Testis (tissue), 3 donors: ENCODE measurements around the gene RBM15. TPM values are rescaled to one million over a fixed set of nuclear protein-coding genes. Genes with fewer than 3 reads are reported as not detected.

Experiments used
- DNase-seq: peaks from one replicate; pipeline ENCODE4 v3.0.0-alpha.2; 2019
- H3K27ac ChIP-seq, 2 donors: fragments of 200-600 bp; sonication (generic); one replicate each; pipeline ENCODE4 v1.5.1; 2019
- H3K27me3 ChIP-seq: fragments of 200-600 bp; sonication (generic); one replicate; pipeline ENCODE4 v1.5.1; 2019
- H3K36me3 ChIP-seq: fragments of 200-600 bp; sonication (generic); one replicate; pipeline ENCODE4 v1.5.1; 2017; ENCODE audit warnings: low read depth; ENCODE audit errors: missing control alignments
- H3K4me1 ChIP-seq: fragments of 200-600 bp; sonication (generic); one replicate; pipeline ENCODE4 v1.5.1; 2019
- H3K4me3 ChIP-seq, 2 donors: fragments of 200-600 bp; sonication (generic); one replicate each; pipeline ENCODE4 v1.5.1; 2017 to 2019
- H3K9me3 ChIP-seq: fragments of 200-600 bp; sonication (generic); one replicate; pipeline ENCODE4 v1.5.1; 2017
- POLR2A ChIP-seq: fragments of 450-650 bp; IDR thresholded peaks from one replicate; pipeline ENCODE4 v1.6.1; 2017; ENCODE audit warnings: antibody characterized with exemption, mild to moderate bottlenecking, moderate library complexity
- WGBS, 2 donors: methylation state at CpG; one replicate each; pipeline ENCODE4 v1.1.5; 2018; 5-methylcytosine and 5-hydroxymethylcytosine counted together
- intact Hi-C: fragments of 100-400 bp; cut with DNase I; formaldehyde crosslinking; loops from one replicate; pipeline ENCODE4 v1.15.1; 2023; ENCODE audit warnings: low total_unique reads
- polyA plus RNA-seq: library from polyadenylated mRNA; stranded (reverse); fragments of 350-450 nt; fragmentation: Illumina TruSeq; extraction: RNeasy Lipid Tissue Mini Kit (QIAGEN cat#74804); gene quantifications from one replicate; pipeline ENCODE4 v1.2.3, GENCODE V29; 2014; ENCODE audit warnings: low read depth, low replicate concordance; ENCODE audit not compliant: insufficient read depth
- total RNA-seq, 2 donors: library from RNA; depleted of rRNA; stranded (reverse); fragments of >200 nt; gene quantifications; one replicate each; pipeline ENCODE4 v1.2.3, GENCODE V29; 2016
- TF ChIP-seq, protein P1 (sequence below), 3 experiments: fragments of 450-650 bp in 2 of 3; fragments of 200-600 bp in 1 of 3; sonication (generic) in 1 of 3; IDR thresholded peaks; one replicate each; pipeline ENCODE4 v1.5.1; 2016 to 2019; ENCODE audit warnings: antibody characterized with exemption in 3 of 3, mild to moderate bottlenecking in 2 of 3, moderate library complexity in 1 of 3

The RBM15 gene
- total and polyA plus RNA-seq, 3 donors from 2014 or later = 22.2 to 80.2 (median 72.8) TPM

- 0% methylated on average over 27 to 37 of the region's 57 CpGs for WGBS, 2 donors
- intact Hi-C loops = no loop called here
- peak; percentile 98 for DNase-seq
Observed at GRCh38 chr1:110338309-110338885, 780 bp upstream of the RBM15 start.

GRCh38 chr1:110339407-110340206 lies 430 bp downstream of the RBM15 start:
- H3K36me3 ChIP-seq = no peaks in the 10 kb centered on the region
- peak; percentile 72 for DNase-seq
- TF ChIP-seq POLR2A = peak; percentile 65
- TF ChIP-seq, protein P1, sequence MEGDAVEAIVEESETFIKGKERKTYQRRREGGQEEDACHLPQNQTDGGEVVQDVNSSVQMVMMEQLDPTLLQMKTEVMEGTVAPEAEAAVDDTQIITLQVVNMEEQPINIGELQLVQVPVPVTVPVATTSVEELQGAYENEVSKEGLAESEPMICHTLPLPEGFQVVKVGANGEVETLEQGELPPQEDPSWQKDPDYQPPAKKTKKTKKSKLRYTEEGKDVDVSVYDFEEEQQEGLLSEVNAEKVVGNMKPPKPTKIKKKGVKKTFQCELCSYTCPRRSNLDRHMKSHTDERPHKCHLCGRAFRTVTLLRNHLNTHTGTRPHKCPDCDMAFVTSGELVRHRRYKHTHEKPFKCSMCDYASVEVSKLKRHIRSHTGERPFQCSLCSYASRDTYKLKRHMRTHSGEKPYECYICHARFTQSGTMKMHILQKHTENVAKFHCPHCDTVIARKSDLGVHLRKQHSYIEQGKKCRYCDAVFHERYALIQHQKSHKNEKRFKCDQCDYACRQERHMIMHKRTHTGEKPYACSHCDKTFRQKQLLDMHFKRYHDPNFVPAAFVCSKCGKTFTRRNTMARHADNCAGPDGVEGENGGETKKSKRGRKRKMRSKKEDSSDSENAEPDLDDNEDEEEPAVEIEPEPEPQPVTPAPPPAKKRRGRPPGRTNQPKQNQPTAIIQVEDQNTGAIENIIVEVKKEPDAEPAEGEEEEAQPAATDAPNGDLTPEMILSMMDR (IDR thresholded peaks at IDR 0.05) = peak in 1 of 3 experiments; percentile 31
- H3K4me1 ChIP-seq = peaks cover 34% of the 10 kb centered on the region
- H3K27ac ChIP-seq = peak overlapping the region; percentile 90 to 98
- 0 to 1% methylated on average over 44 to 77 of the region's 77 CpGs for WGBS, 2 donors
- H3K9me3 ChIP-seq = no peaks in the 10 kb centered on the region
- peak overlapping the region; percentile 82 to 96 for H3K4me3 ChIP-seq
- intact Hi-C loops = loop anchor here (10.0 kb wide), 1 partner anchor 65 kb away; the partner anchor contains the start of gene LAMTOR5
- no peaks in the 10 kb centered on the region for H3K27me3 ChIP-seq

More at GRCh38 chr1:110338309-110338885, 780 bp upstream of the RBM15 start:
- Histone ChIP-seq H3K27ac (peak overlapping the region; percentile 98 to 99), H3K9me3 (no peaks in the 10 kb centered on the region), H3K4me1 (peaks cover 34% of the 10 kb centered on the region), H3K27me3 (no peaks in the 10 kb centered on the region), H3K36me3 (no peaks in the 10 kb centered on the region), H3K4me3 (peak overlapping the region; percentile 80 to 96)
- TF ChIP-seq, protein P1 (IDR thresholded peaks at IDR 0.05) = peak; percentile 49 to 69 (median 61)
- TF ChIP-seq POLR2A = no peak

DNA sequence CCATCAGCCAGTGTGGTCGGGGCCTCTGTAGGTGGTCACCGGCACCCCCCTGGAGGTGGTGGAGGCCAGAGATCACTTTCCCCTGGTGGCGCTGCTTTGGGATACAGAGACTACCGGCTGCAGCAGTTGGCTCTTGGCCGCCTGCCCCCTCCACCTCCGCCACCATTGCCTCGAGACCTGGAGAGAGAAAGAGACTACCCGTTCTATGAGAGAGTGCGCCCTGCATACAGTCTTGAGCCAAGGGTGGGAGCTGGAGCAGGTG lies 961 bp downstream of the RBM15 start:
- TF ChIP-seq POLR2A = no peak
- Histone ChIP-seq H3K9me3 (no peaks in the 10 kb centered on the region), H3K27ac (peak overlapping the region; percentile 90 to 98), H3K4me1 (peaks cover 34% of the 10 kb centered on the region), H3K27me3 (no peaks in the 10 kb centered on the region), H3K36me3 (no peaks in the 10 kb centered on the region), H3K4me3 (peak overlapping the region; percentile 82 to 96)
- DNase-seq = no peak
- intact Hi-C loops = loop anchor here (10.0 kb wide), 1 partner anchor 65 kb away; the partner anchor contains the start of gene LAMTOR5
- WGBS, 2 donors = 7% methylated on average over 8 to 9 of the region's 9 CpGs

- Histone ChIP-seq H3K36me3 (no peaks in the 10 kb centered on the region), H3K4me3 (no peak overlapping the region), H3K9me3 (no peaks in the 10 kb centered on the region), H3K27me3 (no peaks in the 10 kb centered on the region), H3K4me1 (peaks cover 34% of the 10 kb centered on the region), H3K27ac (no peak overlapping the region)
- 68 to 79% methylated on average over 14 to 27 of the region's 27 CpGs for WGBS, 2 donors
- intact Hi-C loops = loop anchor here (10.0 kb wide), 1 partner anchor 63 kb away; the partner anchor contains the start of gene LAMTOR5
- DNase-seq = no peak
- no peak for TF ChIP-seq POLR2A
- TF ChIP-seq, protein P1 (IDR thresholded peaks at IDR 0.05) = no peak
Observed at GRCh38 chr1:110341146-110341871, 2.1 kb downstream of the RBM15 start.

GRCh38 chr1:110341872-110342331 lies 2.7 kb downstream of the RBM15 start:
- DNase-seq = no peak
- WGBS, 2 donors = 38 to 49% methylated on average over 9 of the region's 9 CpGs
- TF ChIP-seq, protein P1 (IDR thresholded peaks at IDR 0.05) = no peak
- TF ChIP-seq POLR2A = no peak
- Histone ChIP-seq H3K4me3 (no peak overlapping the region), H3K27ac (no peak overlapping the region), H3K36me3 (no peaks in the 10 kb centered on the region), H3K9me3 (no peaks in the 10 kb centered on the region), H3K27me3 (no peaks in the 10 kb centered on the region), H3K4me1 (peaks cover 34% of the 10 kb centered on the region)
- intact Hi-C loops = loop anchor here (10.0 kb wide), 1 partner anchor 63 kb away; the partner anchor contains the start of gene LAMTOR5
